ENCODE measurements around the gene SULT1E1.

The SULT1E1 gene, protein sequence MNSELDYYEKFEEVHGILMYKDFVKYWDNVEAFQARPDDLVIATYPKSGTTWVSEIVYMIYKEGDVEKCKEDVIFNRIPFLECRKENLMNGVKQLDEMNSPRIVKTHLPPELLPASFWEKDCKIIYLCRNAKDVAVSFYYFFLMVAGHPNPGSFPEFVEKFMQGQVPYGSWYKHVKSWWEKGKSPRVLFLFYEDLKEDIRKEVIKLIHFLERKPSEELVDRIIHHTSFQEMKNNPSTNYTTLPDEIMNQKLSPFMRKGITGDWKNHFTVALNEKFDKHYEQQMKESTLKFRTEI

DNA sequence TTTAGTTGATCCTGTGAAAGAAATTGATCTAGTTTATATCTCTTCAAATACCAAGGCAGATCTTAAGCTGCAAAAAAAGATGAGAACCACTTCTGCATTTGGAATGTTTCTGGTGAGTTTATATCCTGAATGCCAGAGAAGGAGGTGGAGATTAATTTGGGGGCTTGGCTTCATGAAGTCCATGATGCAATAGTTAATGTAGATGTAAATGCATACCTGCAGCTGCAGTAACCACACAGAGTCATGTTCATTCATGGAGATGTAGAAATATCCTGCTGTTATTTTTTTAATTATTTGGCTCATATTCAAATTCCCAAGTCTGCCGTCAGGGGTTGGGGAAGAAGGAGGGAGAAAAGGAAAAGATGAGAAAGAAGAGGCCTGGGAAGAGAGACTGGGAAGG is at the start of gene SULT1E1:
Gene SULT1E1 (minus strand): TSS at position 94 of the 400 bp plus-strand sequence. CDS start 2,501 bp downstream, outside the sequence.
- DNase-seq (ENCODE audit: low read depth in 2 of 3, low spot score in 2 of 3): no peak

DNA sequence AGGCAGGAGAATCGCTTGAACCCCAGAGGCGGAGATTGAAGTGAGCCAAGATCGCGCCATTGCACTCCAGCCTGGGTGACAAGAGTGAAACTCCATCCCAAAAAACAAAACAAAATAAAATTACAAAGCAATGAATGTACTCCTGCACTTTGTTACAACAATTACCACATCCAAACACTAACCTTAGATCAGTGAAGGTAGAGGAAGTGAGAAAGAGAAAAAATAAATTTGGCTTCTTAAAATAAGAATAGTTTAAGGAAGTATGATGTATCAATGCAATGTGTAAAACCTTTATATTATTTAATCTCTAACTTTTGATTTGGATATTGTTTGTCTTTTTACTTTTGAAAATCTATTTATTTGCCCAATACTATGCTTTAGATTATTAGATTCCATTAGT is 49.2 kb upstream of the SULT1E1 start:
- no peak for DNase-seq (ENCODE audit: low read depth in 2 of 3, low spot score in 2 of 3)

DNA sequence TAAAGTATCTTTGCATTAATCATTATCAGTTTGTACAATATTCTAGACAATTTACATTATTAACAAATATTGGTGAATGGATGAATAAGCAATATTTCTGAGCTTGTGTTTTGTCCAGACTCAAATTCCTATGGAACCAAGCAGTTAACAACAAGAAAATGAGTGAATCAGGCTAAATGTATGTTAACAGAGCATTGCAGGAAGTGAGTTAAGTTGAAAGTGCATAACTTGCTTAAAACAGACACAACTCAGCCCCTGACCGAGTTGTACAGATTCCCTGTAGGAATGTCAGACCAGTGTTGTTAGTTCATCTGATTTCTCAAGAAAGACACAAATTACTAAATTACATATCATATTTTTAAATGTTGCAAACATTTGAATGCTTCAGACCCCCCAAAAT is 47.2 kb upstream of the SULT1E1 start:
- no peak for DNase-seq (ENCODE audit: low read depth in 2 of 3, low spot score in 2 of 3)

DNA sequence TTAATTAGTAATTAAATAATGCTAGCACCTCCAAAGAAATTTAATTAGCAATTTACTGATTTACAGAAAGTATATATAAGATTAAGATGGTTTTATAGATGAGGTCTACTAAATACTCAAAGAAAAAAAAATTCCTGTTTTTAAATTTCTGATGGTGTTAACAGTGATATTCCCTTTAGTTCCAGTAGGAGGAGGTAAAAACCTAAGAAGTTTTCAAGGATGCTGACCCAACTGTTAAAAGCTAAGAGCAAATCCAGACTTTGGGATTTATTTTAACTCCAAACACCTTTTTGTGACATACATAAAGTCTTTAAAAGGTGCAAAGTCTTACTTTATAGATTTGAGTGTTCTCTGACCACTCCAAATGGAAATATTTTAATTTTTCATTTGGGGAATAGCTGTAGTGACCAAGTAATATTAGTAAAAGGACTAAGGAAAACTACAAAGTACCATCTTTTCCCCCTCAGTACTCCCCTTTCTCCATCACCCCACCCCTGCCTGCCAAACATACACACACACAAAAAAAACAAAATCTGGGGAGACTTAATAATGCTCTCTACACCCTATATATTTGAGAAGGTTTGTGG is 36.7 kb upstream of the SULT1E1 start:
- no peak for DNase-seq (ENCODE audit: low read depth in 2 of 3, low spot score in 2 of 3)

DNA sequence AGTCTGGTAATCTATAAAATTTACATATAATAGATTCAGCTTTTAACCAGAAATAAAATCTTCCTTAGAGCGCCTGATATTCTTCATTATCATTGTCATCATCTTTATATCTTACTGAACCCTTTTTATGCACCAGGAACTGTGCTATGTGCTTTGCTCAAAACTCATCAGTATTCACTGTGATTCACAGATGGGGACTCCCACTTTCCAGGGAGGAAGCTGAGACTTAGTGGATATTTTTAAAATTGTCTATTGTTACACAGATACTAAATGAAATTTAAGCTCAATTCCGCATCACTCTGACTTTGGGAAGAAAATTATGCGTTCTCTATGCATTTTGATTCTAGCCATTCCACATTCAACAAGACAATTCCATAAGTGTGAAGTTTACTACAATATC is 34.8 kb upstream of the SULT1E1 start:
- DNase-seq (ENCODE audit: low read depth in 2 of 3, low spot score in 2 of 3): no peak

DNA sequence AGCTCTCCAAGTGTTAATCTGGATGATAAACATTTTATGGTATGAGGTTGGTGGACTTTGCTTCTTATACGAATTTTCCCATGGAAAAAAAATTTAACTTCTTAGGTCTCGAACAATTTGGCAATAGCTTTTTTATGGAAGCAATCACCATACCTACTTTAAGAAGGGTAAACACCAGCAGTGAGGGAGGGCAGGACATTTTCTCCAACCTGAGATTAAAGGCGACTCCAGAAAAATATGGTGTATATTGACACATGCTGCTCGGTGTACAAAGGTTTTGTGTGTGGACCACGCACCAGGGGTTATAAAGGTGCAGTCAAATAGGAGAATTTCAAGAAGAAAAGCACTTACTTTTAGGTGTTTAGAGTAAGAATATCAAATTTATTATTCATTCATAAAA is 34.2 kb upstream of the SULT1E1 start:
- no peak for DNase-seq (ENCODE audit: low read depth in 2 of 3, low spot score in 2 of 3)

DNA sequence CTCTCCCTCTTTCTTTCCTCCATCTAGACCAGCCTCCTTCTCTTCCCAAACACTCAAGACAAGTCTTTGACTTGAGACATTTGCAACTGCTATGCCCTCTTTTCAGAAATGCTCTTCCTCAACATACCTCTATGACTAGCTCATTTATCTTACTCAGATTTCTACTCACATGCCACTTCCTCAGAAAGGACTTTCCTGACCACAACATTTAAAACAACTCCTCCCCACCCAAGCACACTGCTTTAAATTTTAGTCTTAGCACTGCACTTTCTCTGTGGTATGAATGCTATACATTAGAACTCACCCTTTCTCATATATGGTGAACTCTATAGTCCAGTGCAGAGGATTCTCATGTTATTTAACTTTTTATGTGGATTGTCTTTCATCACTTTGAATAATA is 28.4 kb upstream of the SULT1E1 start:
- DNase-seq (ENCODE audit: low read depth in 2 of 3, low spot score in 2 of 3): no peak

DNA sequence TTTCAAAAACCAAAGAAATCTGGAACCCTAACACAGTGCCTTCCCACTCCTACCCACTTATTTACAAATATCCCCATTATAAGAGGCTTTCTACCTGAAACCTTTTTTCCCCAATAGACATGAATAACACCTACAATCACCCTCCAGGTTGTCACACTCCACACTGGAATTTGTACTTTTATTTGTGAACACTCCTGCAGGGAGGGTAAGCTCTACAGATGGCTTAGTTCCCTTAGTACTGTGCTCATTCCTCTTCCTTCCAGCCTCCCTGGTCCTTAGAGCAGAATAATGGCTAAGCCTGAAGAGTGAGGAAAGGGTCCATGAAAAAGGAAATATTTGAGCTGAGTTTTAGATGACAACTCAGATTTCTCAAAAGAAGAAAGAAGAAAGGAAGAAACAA is 22.2 kb upstream of the SULT1E1 start:
- no peak for DNase-seq (ENCODE audit: low read depth in 2 of 3, low spot score in 2 of 3)

DNA sequence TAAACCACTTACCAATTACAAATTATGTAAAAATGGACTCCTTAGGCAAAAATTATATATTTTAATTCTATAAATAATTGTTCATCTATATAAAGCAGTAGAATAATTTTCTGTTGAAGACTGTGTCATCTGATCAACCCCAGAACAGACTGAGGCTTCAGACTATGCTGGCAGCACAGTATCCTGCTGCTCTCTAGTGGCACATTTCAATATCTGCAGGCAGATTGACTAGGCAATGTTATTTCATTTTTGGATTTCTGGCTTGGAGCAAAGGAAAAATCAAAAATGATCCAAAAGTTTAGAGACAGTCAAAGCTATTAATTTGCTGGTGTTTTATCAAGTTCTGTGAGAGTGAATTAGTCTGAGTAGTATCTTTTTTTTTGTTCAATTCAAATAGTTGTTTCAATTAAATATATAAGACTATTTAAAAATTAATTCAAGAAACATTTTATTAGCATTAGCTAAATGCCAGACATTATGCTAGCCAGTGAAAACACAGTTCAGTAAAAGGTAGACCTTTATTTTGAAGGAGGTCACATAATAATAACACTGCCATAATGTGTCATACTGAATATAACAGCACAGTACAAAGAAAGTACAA is 21.3 kb upstream of the SULT1E1 start:
- no peak for DNase-seq (ENCODE audit: low read depth in 2 of 3, low spot score in 2 of 3)

DNA sequence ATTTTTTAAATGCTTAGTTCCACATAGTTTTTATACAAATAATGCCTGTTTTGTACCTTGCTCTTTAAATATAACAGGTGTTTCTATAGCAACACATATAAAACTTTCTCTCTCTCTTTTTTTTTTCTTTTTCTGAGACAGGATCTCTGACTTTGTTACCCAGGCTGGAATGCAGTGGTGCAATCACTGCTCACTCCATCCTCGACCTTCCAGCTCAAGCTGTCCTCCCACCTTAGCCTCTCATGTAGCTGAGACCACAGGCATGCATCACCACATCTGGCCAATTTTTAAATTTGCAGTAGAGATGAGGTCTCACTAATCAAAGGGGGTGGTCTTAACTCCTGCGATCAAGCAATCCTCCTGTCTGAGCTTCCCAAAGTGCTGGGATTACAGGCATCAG is 18.3 kb upstream of the SULT1E1 start:
- DNase-seq (ENCODE audit: low read depth in 2 of 3, low spot score in 2 of 3): no peak

DNA sequence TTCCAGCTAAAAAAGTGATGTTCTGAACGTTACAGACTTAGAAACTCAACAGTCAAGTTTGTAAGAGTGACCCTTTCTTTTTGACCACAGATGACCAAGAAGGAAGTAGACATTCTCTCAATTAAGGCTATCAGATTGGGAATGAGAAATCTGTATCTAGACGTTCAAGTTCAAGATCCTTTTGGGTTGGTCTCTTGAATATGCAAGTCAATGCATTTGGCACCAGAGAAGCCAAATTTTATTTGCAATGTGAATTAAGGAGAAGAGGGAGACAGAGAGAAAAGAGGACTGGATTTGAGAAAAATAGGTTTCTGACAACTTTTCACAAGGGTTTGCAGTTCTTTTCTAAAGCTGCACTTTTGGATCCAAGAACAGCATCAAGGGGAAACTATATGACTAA is 17.5 kb upstream of the SULT1E1 start:
- DNase-seq (ENCODE audit: low read depth in 2 of 3, low spot score in 2 of 3): no peak

DNA sequence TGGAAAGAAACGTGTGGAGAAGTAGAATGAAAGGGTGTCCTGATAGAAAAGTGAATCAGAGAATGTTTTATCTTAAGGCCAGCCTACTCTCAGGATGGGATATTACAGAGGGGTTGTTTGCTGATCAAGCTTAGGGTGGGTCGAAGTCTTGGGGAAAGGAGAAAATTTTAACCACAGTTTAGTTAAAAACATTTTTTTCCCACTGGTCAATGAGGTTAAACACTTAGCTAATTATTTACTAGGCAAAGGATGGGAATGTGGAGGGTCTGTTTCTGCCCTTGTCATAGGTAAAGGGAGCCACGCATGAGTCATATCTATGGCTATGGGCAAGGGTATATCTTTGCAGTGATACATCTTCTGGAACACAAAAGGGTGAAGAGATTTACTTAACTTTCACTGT is 16.1 kb upstream of the SULT1E1 start:
- DNase-seq (ENCODE audit: low read depth in 2 of 3, low spot score in 2 of 3): no peak

DNA sequence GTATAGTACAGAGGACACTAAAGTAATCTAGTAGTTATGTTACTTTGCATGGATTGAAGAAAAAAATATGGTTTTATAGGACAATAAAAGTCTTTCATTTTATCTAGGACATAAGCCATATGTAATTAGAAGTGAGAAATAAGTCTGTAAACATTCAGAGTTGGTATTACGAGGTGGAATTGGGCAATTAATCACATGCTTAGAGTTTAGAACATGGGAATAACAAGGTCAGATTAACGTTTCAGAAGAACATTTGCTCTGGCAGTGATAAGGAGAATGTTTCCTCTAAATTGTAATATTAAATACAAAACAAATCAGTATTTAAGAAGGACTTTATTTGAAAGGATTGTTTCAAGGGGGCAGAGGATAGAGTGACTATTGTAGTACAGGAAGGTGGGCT is 15.6 kb upstream of the SULT1E1 start:
- DNase-seq (ENCODE audit: low read depth in 2 of 3, low spot score in 2 of 3): no peak

DNA sequence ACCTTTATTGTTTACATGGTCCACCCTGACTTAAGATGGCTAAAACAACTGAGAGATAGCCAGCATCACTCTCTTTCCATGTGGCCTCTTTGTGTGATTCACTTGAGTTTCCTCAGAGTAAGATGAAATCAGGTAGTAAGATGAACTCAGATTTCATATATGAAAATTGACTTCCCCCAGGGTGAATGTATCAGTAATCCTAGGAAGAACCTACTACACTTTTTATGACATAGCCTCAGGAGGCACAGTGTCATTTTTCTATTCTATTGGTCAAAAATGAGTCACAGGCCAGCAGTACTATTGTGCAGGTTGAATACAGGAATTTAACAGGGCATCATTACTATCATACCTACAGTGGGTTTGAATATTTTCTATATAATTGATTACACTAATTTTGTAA is 14.6 kb upstream of the SULT1E1 start:
- DNase-seq (ENCODE audit: low read depth in 2 of 3, low spot score in 2 of 3): no peak

DNA sequence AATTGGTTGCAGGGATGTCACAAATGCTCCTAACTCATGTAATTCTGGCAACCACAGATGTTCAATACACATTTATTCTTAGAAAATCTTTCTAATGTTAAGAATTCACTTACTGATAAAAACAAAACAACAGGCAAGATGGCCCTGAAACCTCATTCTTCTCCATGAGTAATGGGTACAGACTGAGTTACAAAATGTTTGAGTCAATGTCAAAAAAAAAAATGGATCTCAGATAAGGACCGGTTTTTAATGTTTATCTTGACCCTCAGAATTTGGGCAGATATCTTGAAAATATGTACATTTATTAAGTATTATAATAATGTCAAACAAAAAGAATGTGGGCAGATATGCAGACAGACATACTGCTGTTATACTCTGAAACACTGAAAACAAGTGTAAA is 1.8 kb upstream of the SULT1E1 start:
- DNase-seq (ENCODE audit: low read depth in 2 of 3, low spot score in 2 of 3): no peak

DNA sequence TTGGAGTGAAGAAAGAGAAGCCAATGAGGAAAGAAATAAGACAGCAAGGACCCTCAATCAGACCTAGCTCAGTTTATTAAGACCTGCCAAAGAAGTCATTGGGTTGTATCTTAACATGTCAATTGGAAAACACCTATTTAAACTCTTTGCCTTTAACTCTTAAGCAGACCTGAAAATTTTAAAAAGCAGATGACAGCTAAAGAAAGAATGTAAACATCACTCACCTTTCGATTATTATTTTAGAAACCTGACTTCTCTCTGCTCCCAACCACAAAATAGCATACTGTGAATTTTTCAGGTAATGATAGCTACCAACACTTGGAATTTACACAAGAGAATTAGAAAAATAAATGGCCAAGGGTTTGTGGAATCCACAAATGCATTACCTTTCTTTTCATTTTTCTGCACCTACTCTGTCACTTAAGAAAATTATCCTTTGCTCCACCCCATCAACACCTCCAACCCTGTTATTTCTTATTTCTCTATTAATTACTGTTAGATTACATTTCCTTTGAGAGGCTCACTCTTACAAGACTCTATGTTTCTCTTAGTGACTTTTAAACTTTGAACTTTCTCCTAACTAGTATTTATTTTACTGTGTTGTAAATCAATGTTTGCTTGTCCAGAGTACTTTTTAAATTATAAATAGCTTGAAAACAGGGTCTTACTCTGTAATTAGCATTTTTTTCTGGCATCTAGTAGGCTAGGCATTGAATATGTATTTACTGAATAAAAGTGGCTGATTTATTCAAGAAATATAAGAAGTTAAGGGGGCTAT is 765 bp upstream of the SULT1E1 start:
- no peak for DNase-seq (ENCODE audit: low read depth in 2 of 3, low spot score in 2 of 3)

DNA sequence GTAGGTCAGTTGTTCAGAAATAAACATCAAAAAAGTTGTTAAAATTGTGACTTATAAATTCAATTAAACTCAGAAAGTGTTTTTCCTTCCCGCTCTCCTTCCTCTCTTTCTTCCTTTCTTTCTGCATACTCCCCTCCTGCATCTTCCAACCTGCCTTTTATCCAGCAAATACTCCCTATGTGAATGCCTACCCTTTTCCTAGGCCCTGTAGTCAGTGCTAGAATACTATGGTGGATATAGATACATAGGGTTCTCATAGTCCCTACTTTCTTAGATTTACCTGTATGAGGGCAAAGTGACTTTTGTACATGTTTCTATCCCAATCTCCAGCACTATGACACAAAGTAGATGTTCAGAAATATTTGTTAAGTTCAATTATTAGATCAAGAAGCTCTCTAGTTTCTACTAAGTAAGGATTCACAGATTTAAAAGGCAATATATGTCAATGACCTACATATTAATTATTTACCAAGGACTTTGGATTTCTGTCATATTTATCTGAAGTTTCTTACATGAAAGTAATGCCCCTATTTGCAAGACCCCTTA is 732 bp downstream of the SULT1E1 start:
- no peak for DNase-seq (ENCODE audit: low read depth in 2 of 3, low spot score in 2 of 3)

DNA sequence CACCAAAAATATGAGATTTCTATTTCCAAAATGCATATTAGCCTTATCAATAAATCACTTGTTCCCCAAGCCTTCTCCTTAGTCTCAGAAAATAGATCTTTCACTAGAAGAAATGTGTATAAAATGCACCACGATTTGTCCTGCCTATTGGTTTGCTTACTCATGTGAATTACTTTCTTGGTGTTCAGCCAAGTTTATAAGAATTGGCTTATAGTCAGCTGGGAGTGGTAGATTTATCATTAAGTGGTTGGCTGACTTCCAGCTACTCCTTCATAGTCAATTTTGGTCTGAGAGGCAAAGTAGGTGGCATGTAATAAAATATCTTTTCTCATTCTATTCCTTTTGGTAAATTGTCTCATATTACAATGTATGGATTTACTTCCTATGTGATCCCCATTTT is 1.3 kb downstream of the SULT1E1 start:
- DNase-seq (ENCODE audit: low read depth in 2 of 3, low spot score in 2 of 3): no peak

DNA sequence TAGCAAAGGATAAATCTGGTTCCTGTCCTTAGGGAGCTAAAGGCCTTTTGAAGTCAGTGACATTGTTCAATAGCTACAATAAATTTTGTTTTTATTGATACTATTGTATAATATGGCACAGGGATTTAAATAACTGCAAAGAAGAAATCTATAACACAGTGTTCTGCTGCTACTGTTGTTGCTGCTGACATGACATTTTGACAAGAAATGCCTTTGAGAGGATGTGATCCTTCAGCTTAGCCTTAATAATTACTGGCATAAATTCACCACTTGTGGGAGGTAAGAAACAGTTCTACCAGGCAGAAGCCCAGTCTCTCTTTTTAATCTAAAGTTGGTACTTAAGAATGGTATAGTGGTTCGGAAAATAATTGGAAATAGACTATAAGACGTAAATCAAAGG is 4.1 kb downstream of the SULT1E1 start:
- no peak for DNase-seq (ENCODE audit: low read depth in 2 of 3, low spot score in 2 of 3)

DNA sequence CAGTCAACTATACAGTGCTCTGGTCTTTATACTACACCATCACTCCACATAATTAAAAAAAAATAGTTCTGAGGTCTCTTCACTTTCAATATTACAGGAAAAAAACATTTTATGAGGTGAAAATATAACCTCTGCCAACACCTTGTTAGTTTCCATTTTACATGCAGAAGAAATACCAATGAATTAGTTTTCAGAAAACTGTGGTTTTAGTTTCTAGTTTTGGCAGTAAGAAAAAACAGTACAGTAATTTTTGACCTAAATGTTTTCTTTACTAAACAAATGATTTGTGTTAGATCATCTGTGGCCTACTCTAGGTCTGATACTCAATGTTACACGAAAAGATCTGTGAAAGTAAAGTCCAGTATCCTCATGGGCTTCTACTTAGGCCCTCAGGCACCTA is 10.0 kb downstream of the SULT1E1 start:
- no peak for DNase-seq (ENCODE audit: low read depth in 2 of 3, low spot score in 2 of 3)

DNA sequence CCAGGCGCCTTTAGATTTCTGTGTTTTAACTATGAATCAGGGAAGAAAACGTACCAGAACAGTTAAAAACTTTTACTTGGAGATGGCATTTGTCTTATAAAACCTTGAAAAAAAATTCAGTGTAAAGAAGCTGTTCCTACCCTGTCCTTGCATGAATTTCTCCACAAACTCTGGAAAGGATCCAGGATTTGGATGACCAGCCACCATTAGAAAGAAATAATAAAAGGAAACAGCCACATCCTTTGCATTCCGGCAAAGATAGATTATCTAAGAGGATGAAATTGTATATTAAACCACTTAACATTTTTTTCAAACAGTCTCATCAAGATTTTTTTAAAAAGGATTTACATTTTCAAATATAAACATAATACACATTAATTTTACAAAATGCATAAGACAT is 10.6 kb downstream of the SULT1E1 start:
- no peak for DNase-seq (ENCODE audit: low read depth in 2 of 3, low spot score in 2 of 3)

DNA sequence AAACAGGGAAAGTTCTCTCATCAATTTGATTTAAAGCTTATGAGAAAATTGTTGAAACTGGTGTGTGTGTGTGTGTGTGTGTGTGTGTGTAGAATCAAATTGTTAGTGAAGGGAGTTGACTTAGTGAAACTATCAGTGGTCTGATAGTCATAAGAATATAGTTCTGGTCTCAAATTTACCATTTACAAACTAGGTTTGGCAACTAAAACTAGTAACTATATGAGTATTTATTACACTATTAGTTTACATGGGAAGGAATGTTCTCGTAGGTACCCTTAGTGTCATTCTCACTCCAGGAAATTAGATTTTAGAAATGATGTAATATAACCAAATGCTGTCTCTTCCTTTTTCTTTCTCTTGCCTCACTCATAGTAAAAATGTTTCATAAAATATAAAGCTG is 11.9 kb downstream of the SULT1E1 start:
- no peak for DNase-seq (ENCODE audit: low read depth in 2 of 3, low spot score in 2 of 3)
